GM19468 (cell line): ENCODE data around the gene PPP1R12B.
A peak's percentile ranks its signal among the peaks of the same experiment; 100 is the strongest.
"Not testable (repeated sequence)": the region's sequence is repeated elsewhere in the genome, so short reads cannot be mapped to it uniquely, and the experiment has no call there.

Experiments used
- ATAC-seq: cut with Tn5 transposase; IDR thresholded peaks from one replicate; pipeline ENCODE4 v1.9.1; 2021; ENCODE audit warnings: mild to moderate bottlenecking, moderate library complexity, moderate number of reproducible peaks; ENCODE audit not compliant: unreplicated experiment; ENCODE audit errors: extremely low read depth

PPP1R12B gene

GRCh38 chr1:202471246-202471645, 122.7 kb downstream of the PPP1R12B start:
- no peak for ATAC-seq

DNA sequence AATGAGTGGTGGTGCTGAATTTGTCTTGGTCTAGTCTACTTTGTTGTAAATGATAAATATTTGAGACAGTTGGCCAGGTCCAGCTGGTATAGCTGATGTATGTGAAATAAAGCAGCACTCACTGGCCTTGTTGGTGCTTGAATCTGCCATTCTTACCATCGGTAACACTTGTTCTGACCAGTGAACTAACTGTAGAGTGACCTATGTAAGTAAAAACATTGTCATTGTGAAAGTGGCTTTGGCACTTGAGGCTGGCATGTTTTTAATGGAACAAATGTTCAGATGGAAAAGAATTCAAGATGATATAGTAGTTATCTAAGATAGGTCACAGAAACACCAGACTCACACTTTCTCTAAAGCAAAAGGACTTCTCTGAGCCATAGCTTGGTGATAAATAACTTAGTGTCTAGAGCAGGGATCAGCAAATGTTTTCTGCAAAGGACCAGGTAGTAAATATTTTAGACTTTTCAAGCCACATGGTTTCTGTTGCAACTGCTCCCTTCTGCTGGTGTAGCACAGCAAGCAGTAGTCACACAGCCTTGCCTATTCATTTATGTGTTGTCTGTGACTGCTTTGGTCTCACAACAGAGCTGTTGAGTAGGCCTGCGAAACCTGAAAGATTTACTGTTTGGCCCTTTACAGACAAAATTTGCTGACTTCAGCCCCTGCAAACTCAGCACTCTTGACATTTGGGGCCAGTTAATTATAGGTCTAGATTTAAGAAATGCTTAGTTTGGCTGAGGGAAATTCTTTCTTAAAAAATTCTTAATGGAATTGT, 124.0 kb downstream of the PPP1R12B start:
- ATAC-seq, result not testable (repeated sequence)

DNA sequence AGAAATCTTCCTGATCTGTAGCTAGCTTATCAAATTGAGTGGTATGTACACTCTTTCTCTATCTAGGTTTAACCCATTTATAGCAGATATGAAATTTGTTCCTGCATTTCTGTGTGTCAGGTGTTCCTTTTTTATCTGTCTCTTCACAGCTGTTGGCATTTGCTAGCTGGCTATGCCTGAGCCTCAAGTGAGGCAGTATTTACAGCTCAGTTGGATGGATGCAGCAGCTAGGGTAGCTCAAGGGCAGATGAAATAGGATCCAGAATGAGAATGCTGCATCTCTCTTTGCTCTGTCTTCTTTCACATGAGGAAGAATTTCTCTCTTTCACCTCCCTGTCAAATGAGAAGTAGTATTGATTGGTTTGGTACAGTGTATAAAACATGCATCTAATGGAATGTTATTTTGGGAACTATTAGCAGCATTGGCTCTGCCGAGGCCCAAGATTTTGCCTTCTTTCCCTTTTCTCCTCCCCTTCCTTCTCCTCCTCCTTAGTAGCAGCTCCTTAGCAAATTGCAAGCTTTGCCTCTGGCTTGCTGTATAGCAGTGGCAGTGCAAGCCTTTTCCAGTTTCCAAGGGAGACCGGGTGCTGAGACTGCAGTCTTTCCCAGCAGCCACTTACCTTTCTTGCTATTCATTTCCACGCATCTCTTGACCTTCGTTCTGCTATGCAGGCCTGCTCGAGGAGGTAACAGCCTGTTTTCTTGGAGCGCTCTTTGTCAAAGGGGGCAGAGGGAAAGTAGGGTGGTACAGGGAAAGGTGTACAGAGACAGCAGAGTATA, 125.0 kb downstream of the PPP1R12B start:
- not testable (repeated sequence) for ATAC-seq

DNA sequence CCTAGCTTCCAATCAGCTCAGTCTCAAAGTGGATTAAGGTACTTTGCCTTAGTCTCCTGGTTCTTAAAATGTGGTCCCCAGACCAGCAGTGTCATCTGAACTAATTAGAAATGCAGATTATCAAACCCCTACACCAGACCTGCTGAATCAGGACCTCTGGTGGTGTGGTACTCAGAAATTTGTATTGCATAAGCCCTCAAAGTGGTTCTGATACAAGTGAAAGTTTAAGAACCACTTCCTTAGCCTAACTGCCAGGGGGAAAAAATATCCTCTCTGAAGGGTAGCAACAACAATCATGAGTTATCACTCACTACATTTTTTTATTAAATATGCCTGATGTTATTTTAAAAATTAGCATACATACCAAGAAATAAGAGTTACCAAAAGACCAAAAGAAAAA, 131.2 kb downstream of the PPP1R12B start:
- not testable (repeated sequence) for ATAC-seq

- not testable (repeated sequence) for ATAC-seq
These were observed 132.1 kb downstream of the PPP1R12B start for GRCh38 chr1:202480640-202481039.

GRCh38 chr1:202483362-202483761, 134.9 kb downstream of the PPP1R12B start:
- ATAC-seq, result not testable (repeated sequence)

GRCh38 chr1:202484032-202484431, 135.5 kb downstream of the PPP1R12B start:
- not testable (repeated sequence) for ATAC-seq

- ATAC-seq, result not testable (repeated sequence)
These were observed 136.3 kb downstream of the PPP1R12B start for GRCh38 chr1:202484820-202485219.

DNA sequence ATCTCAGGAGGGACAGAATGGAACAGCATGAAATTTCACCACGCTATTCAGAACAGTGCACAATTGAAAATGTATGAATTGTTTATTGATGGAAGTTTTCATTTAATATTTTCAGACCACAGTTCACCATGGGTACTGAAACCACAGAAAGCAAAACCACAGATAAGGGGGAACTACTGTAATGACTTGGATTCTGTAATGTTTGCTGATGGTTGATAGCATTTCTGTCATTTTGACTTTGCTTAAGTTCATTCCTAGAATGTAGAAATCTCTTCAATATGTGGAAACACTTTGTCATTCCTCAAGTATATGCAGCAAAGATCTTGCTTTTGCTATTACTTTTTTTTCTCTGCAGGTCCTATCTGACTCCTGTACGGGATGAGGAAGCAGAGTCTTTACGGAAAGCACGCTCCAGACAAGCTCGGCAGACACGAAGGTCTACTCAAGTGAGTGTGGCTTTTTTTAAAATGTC, 139.7 kb downstream of the PPP1R12B start:
- peak; percentile 27 for ATAC-seq

DNA sequence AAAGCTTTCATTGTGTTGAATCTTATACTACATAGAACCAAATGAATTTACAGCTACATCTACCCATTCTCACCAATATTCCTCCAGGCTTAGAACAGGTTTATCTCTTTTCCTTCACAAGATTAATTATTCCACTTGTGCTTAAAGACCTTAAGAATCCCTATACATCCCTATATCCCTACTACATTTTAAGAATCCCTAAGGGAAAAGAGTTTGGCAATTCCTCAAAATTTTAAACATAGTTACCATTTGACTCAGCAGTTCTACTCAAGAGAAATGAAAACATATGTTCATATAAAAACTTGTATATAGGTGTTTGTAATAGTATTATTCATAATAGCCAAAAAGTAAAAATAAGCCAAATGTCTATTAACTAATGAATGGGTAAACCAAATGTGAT, 140.6 kb downstream of the PPP1R12B start:
- not testable (repeated sequence) for ATAC-seq

DNA sequence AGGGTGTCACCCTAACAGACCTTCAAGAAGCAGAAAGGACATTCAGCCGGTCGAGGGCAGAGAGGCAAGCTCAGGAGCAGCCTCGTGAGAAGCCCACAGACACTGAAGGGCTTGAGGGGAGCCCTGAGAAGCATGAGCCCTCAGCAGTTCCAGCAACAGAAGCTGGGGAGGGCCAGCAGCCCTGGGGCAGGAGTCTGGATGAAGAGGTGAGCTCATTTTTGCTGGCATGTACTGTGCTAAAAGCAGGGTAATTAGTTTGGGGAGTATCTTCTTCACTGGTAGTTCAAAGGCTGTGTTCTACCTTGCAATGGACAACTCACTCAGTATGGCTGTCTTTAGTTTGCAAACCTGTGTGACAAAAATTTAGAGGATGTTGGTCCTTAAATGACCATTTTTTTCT, 144.6 kb downstream of the PPP1R12B start:
- ATAC-seq, result not testable (repeated sequence)

- no peak for ATAC-seq
These were observed 150.0 kb downstream of the PPP1R12B start for GRCh38 chr1:202498542-202498941.

- not testable (repeated sequence) for ATAC-seq
These were observed 151.5 kb downstream of the PPP1R12B start for GRCh38 chr1:202499997-202500396.

DNA sequence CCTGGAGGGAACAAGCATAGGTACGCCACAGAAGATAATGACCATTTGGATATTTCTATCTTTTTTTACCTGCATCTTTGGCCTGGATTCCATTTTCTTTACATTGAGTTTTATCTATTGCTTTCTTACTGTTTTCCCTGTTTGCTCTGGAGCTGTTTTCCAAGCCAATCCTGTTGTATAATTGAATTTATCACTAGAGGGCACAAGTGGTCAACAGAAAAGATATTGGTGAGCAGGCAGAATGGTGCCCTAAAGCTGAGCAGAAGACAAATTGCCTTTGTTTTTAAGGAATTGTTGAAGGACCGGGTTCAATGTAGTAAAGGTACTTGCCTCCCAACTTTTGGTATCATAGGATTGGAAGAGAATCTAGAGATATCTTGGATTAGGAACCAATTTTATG, 152.8 kb downstream of the PPP1R12B start:
- no peak for ATAC-seq

- no peak for ATAC-seq
These were observed 156.9 kb downstream of the PPP1R12B start for GRCh38 chr1:202505356-202505755.

GRCh38 chr1:202505880-202506575, 157.5 kb downstream of the PPP1R12B start:
- ATAC-seq, result not testable (repeated sequence)

DNA sequence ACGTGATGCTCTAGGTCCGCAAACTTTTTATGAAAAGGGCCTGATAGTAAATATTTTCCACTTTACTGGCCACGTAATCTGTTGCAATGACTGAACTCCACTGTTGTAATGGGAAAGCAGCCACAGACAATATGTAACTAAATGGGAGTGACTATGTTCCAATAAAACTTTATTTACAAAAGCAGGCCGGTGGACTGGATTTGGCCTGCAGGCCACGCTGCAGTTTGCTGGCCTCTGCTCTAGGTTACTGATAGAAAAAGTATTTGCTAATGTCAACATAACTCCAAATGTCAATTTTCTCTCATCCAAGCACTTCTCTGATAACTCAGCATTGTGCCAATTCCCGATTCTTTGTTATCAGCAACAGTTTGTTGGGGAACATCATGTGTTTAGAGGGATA, 160.4 kb downstream of the PPP1R12B start:
- ATAC-seq, result not testable (repeated sequence)

DNA sequence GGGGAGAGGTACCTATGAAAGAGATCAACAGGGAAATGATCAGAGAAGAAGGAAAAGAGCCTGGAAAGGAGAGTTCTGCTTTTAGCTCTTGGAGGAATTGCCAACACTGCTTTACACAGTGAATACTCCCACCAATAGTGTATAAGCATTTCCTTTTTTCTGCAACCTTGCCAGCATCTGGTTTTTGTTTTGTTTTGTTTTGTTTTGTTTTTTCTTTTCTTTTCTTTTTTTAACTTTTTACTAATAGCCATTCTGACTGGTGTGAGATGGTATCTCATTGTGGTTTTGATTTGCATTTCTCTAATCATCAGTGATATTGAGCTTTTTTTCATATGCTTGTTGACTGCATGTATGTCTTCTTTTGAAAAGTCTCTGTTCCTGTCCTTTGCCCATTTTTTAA, 165.4 kb downstream of the PPP1R12B start:
- not testable (repeated sequence) for ATAC-seq

DNA sequence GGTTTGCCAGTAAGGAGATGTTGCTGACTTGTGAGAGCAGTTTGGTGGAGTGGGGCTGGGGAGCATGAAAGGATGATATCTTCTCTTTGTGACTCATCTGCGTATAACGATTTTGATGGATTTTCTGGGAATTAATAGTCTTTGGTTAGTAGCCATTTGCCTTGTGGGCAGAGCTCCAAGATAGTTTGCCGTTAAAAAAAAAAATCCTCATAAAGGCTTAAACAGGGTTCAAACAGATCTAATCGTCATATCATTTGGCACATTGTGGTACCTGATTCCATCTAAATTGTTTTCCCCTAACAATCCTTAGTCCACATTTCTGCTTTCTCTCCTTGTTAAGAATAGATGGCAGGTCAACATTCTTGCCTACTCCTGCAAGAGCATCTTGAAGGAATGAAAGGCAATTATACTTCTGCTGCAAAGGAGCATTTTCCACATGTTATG, 168.0 kb downstream of the PPP1R12B start:
- no peak for ATAC-seq

DNA sequence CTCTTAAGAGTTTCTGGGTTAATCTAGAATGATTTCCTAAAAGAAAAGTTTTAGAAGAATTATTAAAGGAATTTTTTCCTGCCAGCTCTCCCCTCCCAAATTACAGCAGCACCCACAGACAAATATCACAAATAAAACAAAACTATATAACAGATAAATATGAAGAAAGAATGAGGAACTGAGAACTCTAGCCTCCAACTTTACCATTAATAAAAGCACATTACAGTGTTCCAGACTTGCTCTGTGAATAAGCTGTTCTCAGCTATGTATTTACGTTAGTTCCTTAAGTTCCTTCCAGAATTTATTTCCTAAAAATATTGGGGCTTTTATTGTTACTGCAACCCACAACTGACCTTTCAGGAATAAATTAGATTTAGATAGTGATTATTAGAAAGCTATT, 168.6 kb downstream of the PPP1R12B start:
- ATAC-seq, result not testable (repeated sequence)
